ENCODE data around the gene VPS8. TPM values are rescaled to one million over a fixed set of nuclear protein-coding genes. Genes with fewer than 3 reads are reported as not detected.
"Not testable (repeated sequence)": the region's sequence is repeated elsewhere in the genome, so short reads cannot be mapped to it uniquely, and the experiment has no call there.

Gene VPS8
- total RNA-seq, 1 donor from 2014 or later = 86.4 TPM

GRCh38 chr3:184986366-184986889 is 174.5 kb downstream of the VPS8 start:
- DNase-seq (ENCODE audit: low spot score) = no peak

GRCh38 chr3:184993394-184993793 is 181.4 kb downstream of the VPS8 start:
- no peak for DNase-seq (ENCODE audit: low spot score)

GRCh38 chr3:185003876-185004275 is 191.9 kb downstream of the VPS8 start:
- DNase-seq (ENCODE audit: low spot score) = not testable (repeated sequence)

- no peak for DNase-seq (ENCODE audit: low spot score)
Observed at GRCh38 chr3:185009650-185010049, 197.7 kb downstream of the VPS8 start.

- not testable (repeated sequence) for DNase-seq (ENCODE audit: low spot score)
Observed at GRCh38 chr3:185017584-185017983, 205.6 kb downstream of the VPS8 start.

GRCh38 chr3:185017996-185018395 is 206.0 kb downstream of the VPS8 start:
- not testable (repeated sequence) for DNase-seq (ENCODE audit: low spot score)

GRCh38 chr3:185021256-185021655 is 209.3 kb downstream of the VPS8 start:
- DNase-seq (ENCODE audit: low spot score) = no peak

- DNase-seq (ENCODE audit: low spot score) = no peak
Observed at GRCh38 chr3:185024406-185024805, 212.4 kb downstream of the VPS8 start.

- DNase-seq (ENCODE audit: low spot score) = no peak
Observed at GRCh38 chr3:185024966-185025365, 213.0 kb downstream of the VPS8 start.

- DNase-seq (ENCODE audit: low spot score) = no peak
Observed at GRCh38 chr3:185028121-185028520, 216.2 kb downstream of the VPS8 start.

- no peak for DNase-seq (ENCODE audit: low spot score)
Observed at GRCh38 chr3:185029086-185029485, 217.1 kb downstream of the VPS8 start.

GRCh38 chr3:185030399-185030798 is 218.4 kb downstream of the VPS8 start:
- no peak for DNase-seq (ENCODE audit: low spot score)

GRCh38 chr3:185030951-185031350 is 219.0 kb downstream of the VPS8 start:
- no peak for DNase-seq (ENCODE audit: low spot score)

GRCh38 chr3:185037801-185038200 is 225.8 kb downstream of the VPS8 start:
- DNase-seq (ENCODE audit: low spot score) = no peak

GRCh38 chr3:185040425-185040824 is 228.5 kb downstream of the VPS8 start:
- no peak for DNase-seq (ENCODE audit: low spot score)

- no peak for DNase-seq (ENCODE audit: low spot score)
Observed at GRCh38 chr3:185041540-185041939, 229.6 kb downstream of the VPS8 start.

GRCh38 chr3:185042312-185043050 is 230.5 kb downstream of the VPS8 start:
- DNase-seq (ENCODE audit: low spot score) = no peak

- no peak for DNase-seq (ENCODE audit: low spot score)
Observed at GRCh38 chr3:185046164-185046515, 234.2 kb downstream of the VPS8 start.

- no peak for DNase-seq (ENCODE audit: low spot score)
Observed at GRCh38 chr3:185046603-185047002, 234.6 kb downstream of the VPS8 start.

- no peak for DNase-seq (ENCODE audit: low spot score)
Observed at GRCh38 chr3:185049710-185050109, 237.7 kb downstream of the VPS8 start.

- no peak for DNase-seq (ENCODE audit: low spot score)
Observed at GRCh38 chr3:185051801-185052200, 239.8 kb downstream of the VPS8 start.

- no peak for DNase-seq (ENCODE audit: low spot score)
Observed at GRCh38 chr3:185052631-185053030, 240.7 kb downstream of the VPS8 start.

GRCh38 chr3:185056908-185057307 is 244.9 kb downstream of the VPS8 start:
- DNase-seq (ENCODE audit: low spot score) = no peak

GRCh38 chr3:185057829-185058228 is 245.9 kb downstream of the VPS8 start:
- DNase-seq (ENCODE audit: low spot score) = no peak

All from ureter (tissue), 1 donor.